ENCODE data around the gene ZSCAN30. TPM values are rescaled to one million over a fixed set of nuclear protein-coding genes. Genes with fewer than 3 reads are reported as not detected.
"Not testable (repeated sequence)": the region's sequence is repeated elsewhere in the genome, so short reads cannot be mapped to it uniquely, and the experiment has no call there.

The ZSCAN30 gene
- total and polyA plus RNA-seq, 10 of the 15 experiments (the other 5 are each of a cell fraction or from before 2014, with no cell fraction given), result 2.7 to 15.7 (median 11.2) TPM

DNA sequence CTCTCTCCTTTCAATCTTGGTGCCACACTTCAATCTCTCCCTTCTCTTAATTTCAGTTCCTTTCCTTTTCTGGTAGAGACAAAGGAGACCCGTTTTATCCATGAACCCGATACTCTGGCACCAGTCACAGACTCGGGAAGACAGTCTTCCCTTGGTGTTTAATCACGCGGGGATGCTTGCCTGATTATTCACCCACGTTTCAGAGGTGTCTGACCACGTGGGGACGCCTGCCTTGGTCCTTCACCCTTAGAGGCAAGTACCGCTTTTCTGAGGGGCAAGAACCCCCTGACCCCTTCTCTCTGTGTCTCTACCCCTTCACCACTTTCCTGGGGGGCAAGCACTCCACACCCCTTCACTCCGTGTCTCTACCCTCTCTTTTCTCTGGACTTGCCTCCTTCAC lies 73.4 kb downstream of the ZSCAN30 start:
- ATAC-seq; H3K4me2 ChIP-seq (ENCODE audit: control insufficient read depth, insufficient read depth); DNase-seq (ENCODE audit: low read depth, low spot score); H4K20me1 ChIP-seq (ENCODE audit: control insufficient read depth, insufficient read depth); H3K9ac ChIP-seq (ENCODE audit: control insufficient read depth, insufficient read depth, low read length); H3K9me3 ChIP-seq (replicated peaks; ENCODE audit: control insufficient read depth, insufficient read depth, low read length); H3K4me3 ChIP-seq; SMC1A ChIA-PET (ENCODE audit: uncharacterized antibody, unreplicated experiment); CTCF ChIA-PET; RAD21 ChIA-PET (ENCODE audit: unreplicated experiment); in situ Hi-C loops (cut with MboI); H3K27me3 ChIP-seq (replicated peaks in 1 of 2; ENCODE audit: control insufficient read depth in 2 of 2, insufficient read depth in 2 of 2, low read length in 1 of 2); H3K79me2 ChIP-seq (ENCODE audit: control insufficient read depth, insufficient read depth, low read length); FAIRE-seq; H3K36me3 ChIP-seq (ENCODE audit: control insufficient read depth in 2 of 2, insufficient read depth in 2 of 2, low read length in 1 of 2); H3K27ac ChIP-seq (ENCODE audit: control insufficient read depth, insufficient read depth); BruUV-seq (replicated peaks); H2AFZ ChIP-seq (ENCODE audit: control insufficient read depth, low read depth, low read length); H3K4me1 ChIP-seq (ENCODE audit: control insufficient read depth, insufficient read depth, low read length); intact Hi-C loops (cut with micrococcal nuclease; ENCODE audit: unreplicated experiment): not testable (repeated sequence)
- 41% methylated on average over 10 of the region's 10 CpGs for WGBS (ENCODE audit: insufficient coverage, insufficient replicate concordance, low lambda C conversion rate, missing lambda C conversion rate)
- POLR2A ChIA-PET, result interaction anchor here (0.7 kb wide), 1 partner anchor 1404 kb away, joined by 4 read pairs; no protein-coding TSS in a partner anchor

DNA sequence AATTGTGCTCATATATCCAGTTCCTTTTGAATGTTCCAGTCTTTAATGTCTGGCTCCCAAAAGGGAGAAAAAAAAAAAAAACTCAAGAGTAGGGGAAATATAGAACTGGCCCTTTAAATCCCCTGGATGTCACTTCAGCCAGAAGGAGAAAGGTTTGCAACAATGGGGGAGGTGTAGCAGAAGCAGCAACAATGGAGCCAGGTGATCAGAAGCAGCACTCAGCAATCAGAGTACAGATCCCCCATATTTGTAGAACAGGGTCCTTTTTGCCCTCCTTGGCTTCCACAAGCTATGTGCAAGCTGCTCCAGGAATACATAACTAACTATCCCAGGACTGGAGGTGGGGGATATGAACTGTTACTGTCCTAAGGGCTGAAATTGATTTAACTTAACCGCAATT lies 75.0 kb downstream of the ZSCAN30 start:
- no peaks in the 10 kb centered on the region for H3K36me3 ChIP-seq (ENCODE audit: control insufficient read depth in 2 of 2, insufficient read depth in 2 of 2, low read length in 1 of 2)
- no peak overlapping the region for H2AFZ ChIP-seq (ENCODE audit: control insufficient read depth, low read depth, low read length)
- H3K4me3 ChIP-seq, result no peak overlapping the region
- CTCF ChIA-PET, result no interaction called here
- intact Hi-C loops (cut with micrococcal nuclease; ENCODE audit: unreplicated experiment) (no loop called here), in situ Hi-C loops (cut with MboI) (no loop called here)
- no peaks in the 10 kb centered on the region for H3K4me1 ChIP-seq (ENCODE audit: control insufficient read depth, insufficient read depth, low read length)
- RAD21 ChIA-PET (ENCODE audit: unreplicated experiment), result no interaction called here
- WGBS (ENCODE audit: insufficient coverage, insufficient replicate concordance, low lambda C conversion rate, missing lambda C conversion rate), result 50% methylated on average over 1 of the region's 1 CpG
- DNase-seq (ENCODE audit: low read depth, low spot score) (no peak), ATAC-seq (no peak), FAIRE-seq (no peak)
- H3K27me3 ChIP-seq (replicated peaks in 1 of 2; ENCODE audit: control insufficient read depth in 2 of 2, insufficient read depth in 2 of 2, low read length in 1 of 2), result no peaks in the 10 kb centered on the region
- TF ChIP-seq WRNIP1 (IDR thresholded peaks at IDR 0.05; ENCODE audit: borderline replicate concordance, low read depth, low read length) (no peak), STAT3 (IDR thresholded peaks at IDR 0.05; ENCODE audit: low read depth, low read length) (no peak), STAT1 (conservative IDR thresholded peaks at IDR 0.05) (no peak), EP300 (IDR thresholded peaks at IDR 0.05; ENCODE audit: borderline replicate concordance in 1 of 2, control insufficient read depth in 1 of 2, low read depth in 2 of 2, low read length in 2 of 2) (no peak), JUND (IDR thresholded peaks at IDR 0.05; ENCODE audit: low read depth, low read length) (no peak), HDGF (IDR thresholded peaks at IDR 0.05) (no peak), RUNX3 (IDR thresholded peaks at IDR 0.05; ENCODE audit: low read length) (no peak)
- TF ChIP-seq, protein P1, sequence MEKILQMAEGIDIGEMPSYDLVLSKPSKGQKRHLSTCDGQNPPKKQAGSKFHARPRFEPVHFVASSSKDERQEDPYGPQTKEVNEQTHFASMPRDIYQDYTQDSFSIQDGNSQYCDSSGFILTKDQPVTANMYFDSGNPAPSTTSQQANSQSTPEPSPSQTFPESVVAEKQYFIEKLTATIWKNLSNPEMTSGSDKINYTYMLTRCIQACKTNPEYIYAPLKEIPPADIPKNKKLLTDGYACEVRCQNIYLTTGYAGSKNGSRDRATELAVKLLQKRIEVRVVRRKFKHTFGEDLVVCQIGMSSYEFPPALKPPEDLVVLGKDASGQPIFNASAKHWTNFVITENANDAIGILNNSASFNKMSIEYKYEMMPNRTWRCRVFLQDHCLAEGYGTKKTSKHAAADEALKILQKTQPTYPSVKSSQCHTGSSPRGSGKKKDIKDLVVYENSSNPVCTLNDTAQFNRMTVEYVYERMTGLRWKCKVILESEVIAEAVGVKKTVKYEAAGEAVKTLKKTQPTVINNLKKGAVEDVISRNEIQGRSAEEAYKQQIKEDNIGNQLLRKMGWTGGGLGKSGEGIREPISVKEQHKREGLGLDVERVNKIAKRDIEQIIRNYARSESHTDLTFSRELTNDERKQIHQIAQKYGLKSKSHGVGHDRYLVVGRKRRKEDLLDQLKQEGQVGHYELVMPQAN (conservative IDR thresholded peaks at IDR 0.05), result no peak
- H3K9me3 ChIP-seq (replicated peaks; ENCODE audit: control insufficient read depth, insufficient read depth, low read length), result no peaks in the 10 kb centered on the region
- no peak overlapping the region for H3K4me2 ChIP-seq (ENCODE audit: control insufficient read depth, insufficient read depth)
- BruUV-seq (replicated peaks), result no TSS peak
- H3K9ac ChIP-seq (ENCODE audit: control insufficient read depth, insufficient read depth, low read length), result no peak overlapping the region
- no peak overlapping the region for H3K27ac ChIP-seq (ENCODE audit: control insufficient read depth, insufficient read depth)
- H3K79me2 ChIP-seq (ENCODE audit: control insufficient read depth, insufficient read depth, low read length), result no peaks in the 10 kb centered on the region
- H4K20me1 ChIP-seq (ENCODE audit: control insufficient read depth, insufficient read depth), result no peaks in the 10 kb centered on the region
- SMC1A ChIA-PET (ENCODE audit: uncharacterized antibody, unreplicated experiment), result no interaction called here
- POLR2A ChIA-PET, result no interaction called here

DNA sequence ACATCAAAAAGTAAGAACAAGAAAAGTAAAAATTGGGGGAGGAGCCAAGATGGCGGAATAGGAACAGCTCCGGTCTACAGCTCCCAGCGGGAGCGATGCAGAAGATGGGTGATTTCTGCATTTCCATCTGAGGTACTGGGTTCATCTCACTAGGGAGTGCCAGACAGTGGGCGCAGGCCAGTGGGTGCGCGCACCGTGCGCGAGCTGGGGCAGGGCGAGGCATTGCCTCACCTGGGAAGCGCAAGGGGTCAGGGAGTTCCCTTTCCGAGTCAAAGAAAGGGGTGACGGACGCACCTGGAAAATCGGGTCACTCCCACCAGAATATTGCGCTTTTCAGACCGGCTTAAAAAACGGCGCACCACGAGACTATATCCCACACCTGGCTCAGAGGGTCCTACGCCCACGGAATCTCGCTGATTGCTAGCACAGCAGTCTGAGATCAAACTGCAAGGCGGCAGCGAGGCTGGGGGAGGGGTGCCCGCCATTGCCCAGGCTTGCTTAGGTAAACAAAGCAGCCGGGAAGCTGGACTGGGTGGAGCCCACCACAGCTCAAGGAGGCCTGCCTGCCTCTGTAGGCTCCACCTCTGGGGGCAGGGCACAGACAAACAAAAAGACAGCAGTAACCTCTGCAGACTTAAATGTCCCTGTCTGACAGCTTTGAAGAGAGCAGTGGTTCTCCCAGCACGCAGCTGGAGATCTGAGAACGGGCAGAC lies 84.1 kb downstream of the ZSCAN30 start:
- RAD21 ChIA-PET (ENCODE audit: unreplicated experiment); POLR2A ChIA-PET; H3K27me3 ChIP-seq (replicated peaks in 1 of 2; ENCODE audit: control insufficient read depth in 2 of 2, insufficient read depth in 2 of 2, low read length in 1 of 2); intact Hi-C loops (cut with micrococcal nuclease; ENCODE audit: unreplicated experiment); H3K4me1 ChIP-seq (ENCODE audit: control insufficient read depth, insufficient read depth, low read length); ATAC-seq; H3K4me2 ChIP-seq (ENCODE audit: control insufficient read depth, insufficient read depth); H3K79me2 ChIP-seq (ENCODE audit: control insufficient read depth, insufficient read depth, low read length); H4K20me1 ChIP-seq (ENCODE audit: control insufficient read depth, insufficient read depth); H2AFZ ChIP-seq (ENCODE audit: control insufficient read depth, low read depth, low read length); FAIRE-seq; H3K36me3 ChIP-seq (ENCODE audit: control insufficient read depth in 2 of 2, insufficient read depth in 2 of 2, low read length in 1 of 2); DNase-seq (ENCODE audit: low read depth, low spot score); H3K27ac ChIP-seq (ENCODE audit: control insufficient read depth, insufficient read depth); H3K4me3 ChIP-seq; CTCF ChIA-PET; SMC1A ChIA-PET (ENCODE audit: uncharacterized antibody, unreplicated experiment); in situ Hi-C loops (cut with MboI); BruUV-seq (replicated peaks); H3K9ac ChIP-seq (ENCODE audit: control insufficient read depth, insufficient read depth, low read length); H3K9me3 ChIP-seq (replicated peaks; ENCODE audit: control insufficient read depth, insufficient read depth, low read length): not testable (repeated sequence)
- 88% methylated on average over 12 of the region's 30 CpGs for WGBS (ENCODE audit: insufficient coverage, insufficient replicate concordance, low lambda C conversion rate, missing lambda C conversion rate)

All from GM12878 (cell line).